K562 (cell line): ENCODE measurements around the gene ZNF778. TPM values are rescaled to one million over a fixed set of nuclear protein-coding genes. Genes with fewer than 3 reads are reported as not detected.
A peak's percentile ranks its signal among the peaks of the same experiment; 100 is the strongest.

ENCODE experiments used
- DIDO1 ChIP-seq: fragments of 450-650 bp; IDR thresholded peaks from 2 replicates; pipeline ENCODE4 v1.6.1; 2016; ENCODE audit warnings: low read depth, missing biosample characterization, missing genetic modification characterization
- EWSR1 ChIP-seq: fragments of 450-650 bp; IDR thresholded peaks from 2 replicates; pipeline ENCODE4 v1.6.1; 2018; ENCODE audit warnings: borderline replicate concordance, mild to moderate bottlenecking, low read depth, moderate library complexity; ENCODE audit not compliant: partially characterized antibody
- GMEB1 ChIP-seq: fragments of 250-450 bp; sonication (Bioruptor Pico); IDR thresholded peaks from 2 replicates; pipeline ENCODE4 v1.4.0; 2020; ENCODE audit warnings: mild to moderate bottlenecking
- HNRNPUL1 ChIP-seq: fragments of 200-400 bp; formaldehyde crosslinking; IDR thresholded peaks from 2 replicates; pipeline ENCODE4 v1.6.1; 2017; ENCODE audit warnings: low read length
- MYC ChIP-seq, 2 experiments: fragments of 250-450 bp in 1 of 2; sonication (Bioruptor Pico) in 1 of 2; IDR thresholded peaks; 2 replicates each; pipeline versions ENCODE4 v1.5.1 to v1.6.1; 2012 to 2021; ENCODE audit warnings: low read depth in 2 of 2, borderline replicate concordance in 1 of 2, improper control_type of control experiment in 1 of 2, low read length in 1 of 2, mild to moderate bottlenecking in 1 of 2, moderate library complexity in 1 of 2
- PHB ChIP-seq: fragments of 250-450 bp; sonication (Bioruptor Pico); IDR thresholded peaks from 2 replicates; pipeline ENCODE4 v1.5.0; 2021
- POLR2AphosphoS2 ChIP-seq: IDR thresholded peaks from 2 replicates; pipeline ENCODE4 v1.6.1; 2012; ENCODE audit warnings: low read length, improper control_type of control experiment
- PRDM10 ChIP-seq: fragments of 450-650 bp; IDR thresholded peaks from 2 replicates; pipeline ENCODE4 v1.6.1; 2018; ENCODE audit not compliant: partially characterized antibody
- RBBP5 ChIP-seq: fragments of 200-600 bp; sonication (generic); IDR thresholded peaks from 2 replicates; pipeline ENCODE4 v1.6.1; 2012; ENCODE audit warnings: borderline replicate concordance, mild to moderate bottlenecking, low read length, control low read depth, inconsistent platforms; ENCODE audit not compliant: insufficient read depth, poor library complexity, severe bottlenecking
- RBM34 ChIP-seq: fragments of 200-400 bp; formaldehyde crosslinking; IDR thresholded peaks from 2 replicates; pipeline ENCODE4 v1.6.1; 2018; ENCODE audit warnings: low read length, borderline replicate concordance; ENCODE audit not compliant: insufficient read depth
- SMARCE1 ChIP-seq: fragments of 450-650 bp; IDR thresholded peaks from 2 replicates; pipeline ENCODE4 v1.7.1; 2016; ENCODE audit warnings: mild to moderate bottlenecking
- SREBF2 ChIP-seq: sonication (generic); formaldehyde crosslinking; IDR thresholded peaks from 2 replicates; pipeline ENCODE4 v1.4.0; 2020; ENCODE audit warnings: mild to moderate bottlenecking, missing genetic modification reagents
- ZNF140 ChIP-seq: fragments of 250-450 bp; sonication (Bioruptor Pico); IDR thresholded peaks from 2 replicates; pipeline ENCODE4 v1.8.0; 2021; ENCODE audit warnings: moderate library complexity, mild to moderate bottlenecking, inconsistent platforms
- ZNF707 ChIP-seq: fragments of 250-450 bp; sonication (Bioruptor Pico); conservative IDR thresholded peaks from 2 replicates; pipeline ENCODE4 v1.8.0; 2022; ENCODE audit warnings: inconsistent platforms, mild to moderate bottlenecking, moderate library complexity
- ZNF766 ChIP-seq: fragments of 200-800 bp; sonication (Bioruptor generic); conservative IDR thresholded peaks from 2 replicates; pipeline ENCODE4 v1.6.1; 2016; ENCODE audit warnings: missing genetic modification characterization, missing compliant biosample characterization
- ZNF79 ChIP-seq: fragments of 250-450 bp; sonication (Bioruptor Pico); IDR thresholded peaks from 2 replicates; pipeline ENCODE4 v1.4.0; 2020; ENCODE audit warnings: low read depth, mild to moderate bottlenecking, moderate library complexity
- polyA plus RNA-seq, 8 experiments: library from polyadenylated mRNA; depleted of rRNA in 4 of 8; stranded (reverse) in 5 of 8; unstranded in 3 of 8; fragments of >200 nt; fragmentation: Nextera tagmentation in 2 of 8; fragmentation: Illumina TruSeq in 1 of 8; extraction: Ambion mirVana in 2 of 8; extraction: Trizol in 1 of 8; gene quantifications; 2 replicates each; pipeline versions ENCODE4 v1.2.1 to v1.2.3, GENCODE V29; 2011 to 2014; ENCODE audit warnings: inconsistent platforms in 1 of 8, missing spikeins in 1 of 8
- total RNA-seq, 7 experiments: library from RNA; depleted of rRNA in 6 of 7; stranded (reverse); fragments of >200 nt in 6 of 7; fragmentation: Illumina TruSeq in 2 of 7; extraction: Trizol in 2 of 7; gene quantifications; 2 replicates each; pipeline versions ENCODE4 v1.2.1 to v1.2.3, GENCODE V29; 2011 to 2021; ENCODE audit warnings: low replicate concordance in 1 of 7
- TF ChIP-seq, protein P1 (sequence below): sonication (generic); formaldehyde crosslinking; IDR thresholded peaks from 2 replicates; pipeline ENCODE4 v1.8.0; 2023; ENCODE audit warnings: mild to moderate bottlenecking, missing genetic modification reagents

The ZNF778 gene
- total and polyA plus RNA-seq, 9 of the 15 experiments (the other 6 are each of a cell fraction or from before 2014, with no cell fraction given), result 0.70 to 60.6 (median 7.5) TPM

GRCh38 chr16:89217388-89218191 is at the start of gene ZNF778 (continued):
- TF ChIP-seq MYC (IDR thresholded peaks at IDR 0.05; ENCODE audit: low read depth, low read length) (peak; percentile 45; the same call in 1 of the 2 replicates), MYC (CRISPR knock-in tag; IDR thresholded peaks at IDR 0.05; ENCODE audit: borderline replicate concordance, low read depth) (no peak), POLR2AphosphoS2 (no peak), PHB (CRISPR knock-in tag) (no peak), ZNF79 (CRISPR knock-in tag) (no peak), RBM34 (no peak), RBBP5 (peak; percentile 93), SMARCE1 (no peak), SREBF2 (CRISPR knock-in tag) (no peak), EWSR1 (no peak), GMEB1 (CRISPR knock-in tag) (peak; percentile 7; the same call in 1 of the 2 replicates), ZNF707 (CRISPR knock-in tag) (no peak), ZNF766 (CRISPR knock-in tag) (no peak), ZNF140 (CRISPR knock-in tag) (no peak), HNRNPUL1 (no peak), PRDM10 (no peak), DIDO1 (peak; percentile 53; the same call in 1 of the 2 replicates)
- TF ChIP-seq, protein P1, sequence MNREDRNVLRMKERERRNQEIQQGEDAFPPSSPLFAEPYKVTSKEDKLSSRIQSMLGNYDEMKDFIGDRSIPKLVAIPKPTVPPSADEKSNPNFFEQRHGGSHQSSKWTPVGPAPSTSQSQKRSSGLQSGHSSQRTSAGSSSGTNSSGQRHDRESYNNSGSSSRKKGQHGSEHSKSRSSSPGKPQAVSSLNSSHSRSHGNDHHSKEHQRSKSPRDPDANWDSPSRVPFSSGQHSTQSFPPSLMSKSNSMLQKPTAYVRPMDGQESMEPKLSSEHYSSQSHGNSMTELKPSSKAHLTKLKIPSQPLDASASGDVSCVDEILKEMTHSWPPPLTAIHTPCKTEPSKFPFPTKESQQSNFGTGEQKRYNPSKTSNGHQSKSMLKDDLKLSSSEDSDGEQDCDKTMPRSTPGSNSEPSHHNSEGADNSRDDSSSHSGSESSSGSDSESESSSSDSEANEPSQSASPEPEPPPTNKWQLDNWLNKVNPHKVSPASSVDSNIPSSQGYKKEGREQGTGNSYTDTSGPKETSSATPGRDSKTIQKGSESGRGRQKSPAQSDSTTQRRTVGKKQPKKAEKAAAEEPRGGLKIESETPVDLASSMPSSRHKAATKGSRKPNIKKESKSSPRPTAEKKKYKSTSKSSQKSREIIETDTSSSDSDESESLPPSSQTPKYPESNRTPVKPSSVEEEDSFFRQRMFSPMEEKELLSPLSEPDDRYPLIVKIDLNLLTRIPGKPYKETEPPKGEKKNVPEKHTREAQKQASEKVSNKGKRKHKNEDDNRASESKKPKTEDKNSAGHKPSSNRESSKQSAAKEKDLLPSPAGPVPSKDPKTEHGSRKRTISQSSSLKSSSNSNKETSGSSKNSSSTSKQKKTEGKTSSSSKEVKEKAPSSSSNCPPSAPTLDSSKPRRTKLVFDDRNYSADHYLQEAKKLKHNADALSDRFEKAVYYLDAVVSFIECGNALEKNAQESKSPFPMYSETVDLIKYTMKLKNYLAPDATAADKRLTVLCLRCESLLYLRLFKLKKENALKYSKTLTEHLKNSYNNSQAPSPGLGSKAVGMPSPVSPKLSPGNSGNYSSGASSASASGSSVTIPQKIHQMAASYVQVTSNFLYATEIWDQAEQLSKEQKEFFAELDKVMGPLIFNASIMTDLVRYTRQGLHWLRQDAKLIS (CRISPR knock-in tag), result peak; percentile 62; the same call in 1 of the 2 replicates
